ENCODE results near the gene HDAC8.

HDAC8 gene

DNA sequence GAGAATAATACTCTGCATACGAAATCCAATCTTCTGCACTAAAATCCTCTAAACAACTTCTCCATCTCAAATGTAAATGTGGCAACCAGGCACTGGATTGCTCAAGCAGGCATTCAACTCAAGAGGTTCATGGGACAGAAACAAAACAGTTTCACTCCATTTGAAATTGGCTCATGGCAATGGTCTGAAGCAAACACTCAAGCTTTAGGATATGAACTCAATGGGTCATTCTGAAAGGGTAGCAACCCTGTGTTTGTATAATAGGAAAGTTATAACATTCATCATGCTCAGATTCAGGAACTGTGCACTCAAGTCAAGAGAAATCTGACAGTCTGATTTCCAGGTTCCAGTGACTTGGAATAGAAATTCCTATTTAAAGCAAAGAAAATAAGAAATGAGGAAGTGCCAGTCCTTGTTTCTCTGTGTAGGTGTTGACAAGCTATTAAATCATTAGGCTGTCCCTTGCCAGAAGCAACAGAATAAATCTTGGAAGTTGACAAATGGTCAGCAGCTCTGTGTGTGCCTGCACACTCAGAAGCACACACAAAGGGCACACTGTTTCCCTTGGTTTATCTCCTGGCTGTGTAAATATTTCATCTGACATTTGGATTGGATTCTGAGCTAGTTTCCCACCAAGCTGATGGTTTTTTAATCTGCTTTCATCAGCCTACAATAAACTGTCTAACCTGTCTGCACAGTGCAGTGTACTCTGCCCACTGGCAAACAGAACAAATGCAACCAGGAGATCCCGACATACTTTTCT lies 191.0 kb downstream of the HDAC8 start:
- TF ChIP-seq, protein P1, sequence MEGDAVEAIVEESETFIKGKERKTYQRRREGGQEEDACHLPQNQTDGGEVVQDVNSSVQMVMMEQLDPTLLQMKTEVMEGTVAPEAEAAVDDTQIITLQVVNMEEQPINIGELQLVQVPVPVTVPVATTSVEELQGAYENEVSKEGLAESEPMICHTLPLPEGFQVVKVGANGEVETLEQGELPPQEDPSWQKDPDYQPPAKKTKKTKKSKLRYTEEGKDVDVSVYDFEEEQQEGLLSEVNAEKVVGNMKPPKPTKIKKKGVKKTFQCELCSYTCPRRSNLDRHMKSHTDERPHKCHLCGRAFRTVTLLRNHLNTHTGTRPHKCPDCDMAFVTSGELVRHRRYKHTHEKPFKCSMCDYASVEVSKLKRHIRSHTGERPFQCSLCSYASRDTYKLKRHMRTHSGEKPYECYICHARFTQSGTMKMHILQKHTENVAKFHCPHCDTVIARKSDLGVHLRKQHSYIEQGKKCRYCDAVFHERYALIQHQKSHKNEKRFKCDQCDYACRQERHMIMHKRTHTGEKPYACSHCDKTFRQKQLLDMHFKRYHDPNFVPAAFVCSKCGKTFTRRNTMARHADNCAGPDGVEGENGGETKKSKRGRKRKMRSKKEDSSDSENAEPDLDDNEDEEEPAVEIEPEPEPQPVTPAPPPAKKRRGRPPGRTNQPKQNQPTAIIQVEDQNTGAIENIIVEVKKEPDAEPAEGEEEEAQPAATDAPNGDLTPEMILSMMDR (IDR thresholded peaks at IDR 0.05; ENCODE audit: insufficient read depth, low read length, poor library complexity, severe bottlenecking), result no peak
- no peak for TF ChIP-seq EZH2phosphoT487 (conservative IDR thresholded peaks at IDR 0.05; ENCODE audit: low read length)
- H3K4me2 ChIP-seq (ENCODE audit: low read depth, low read length, poor library complexity, severe bottlenecking), result no peak overlapping the region
- H3K9me2 ChIP-seq (replicated peaks; ENCODE audit: insufficient read depth, low read length), result no peaks in the 10 kb centered on the region
- H3K4me3 ChIP-seq (ENCODE audit: insufficient read depth, low read length, poor library complexity, severe bottlenecking), result no peak overlapping the region
- H3K9ac ChIP-seq (ENCODE audit: low read length), result no peak overlapping the region
- H3K36me3 ChIP-seq (ENCODE audit: low read length), result no peaks in the 10 kb centered on the region
- H3K9me3 ChIP-seq (ENCODE audit: insufficient read depth, low read length), result no peaks in the 10 kb centered on the region
- no peaks in the 10 kb centered on the region for H3K79me2 ChIP-seq (ENCODE audit: insufficient read depth, low read length)
- no peaks in the 10 kb centered on the region for H3K27me3 ChIP-seq (ENCODE audit: low read length)
- H2AFZ ChIP-seq (ENCODE audit: low read depth, low read length, severe bottlenecking), result no peak overlapping the region
- H3F3A ChIP-seq (ENCODE audit: insufficient read depth), result no peaks in the 10 kb centered on the region
- H4K20me1 ChIP-seq (ENCODE audit: low read depth, low read length), result no peaks in the 10 kb centered on the region
- H3K27ac ChIP-seq (ENCODE audit: low read depth, low read length), result no peak overlapping the region

DNA sequence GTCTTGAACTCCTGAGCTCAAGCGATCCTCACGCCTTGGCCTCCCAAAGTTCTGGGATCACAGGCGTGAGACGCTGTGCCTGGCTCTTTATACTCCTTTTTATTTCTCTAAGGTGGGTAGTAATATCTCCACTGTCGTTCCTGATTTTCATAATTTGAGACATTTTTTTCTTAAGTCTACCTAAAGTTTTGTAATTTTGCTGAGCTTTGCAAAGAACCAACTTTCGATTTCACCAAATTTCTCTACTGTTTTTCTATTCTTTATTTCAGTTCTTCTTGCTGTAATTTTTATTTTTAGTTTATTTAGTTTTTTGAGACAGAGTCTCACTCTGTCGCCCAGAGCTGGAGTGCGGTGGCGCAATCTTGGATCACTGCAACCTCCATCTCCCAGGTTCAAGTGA lies 196.5 kb downstream of the HDAC8 start:
- Histone ChIP-seq H3K27ac (ENCODE audit: low read depth, low read length) (no peak overlapping the region), H3F3A (ENCODE audit: insufficient read depth) (no peaks in the 10 kb centered on the region)
- no peak for TF ChIP-seq EZH2phosphoT487 (conservative IDR thresholded peaks at IDR 0.05; ENCODE audit: low read length)
- TF ChIP-seq, protein P1 (IDR thresholded peaks at IDR 0.05; ENCODE audit: insufficient read depth, low read length, poor library complexity, severe bottlenecking), result no peak

DNA sequence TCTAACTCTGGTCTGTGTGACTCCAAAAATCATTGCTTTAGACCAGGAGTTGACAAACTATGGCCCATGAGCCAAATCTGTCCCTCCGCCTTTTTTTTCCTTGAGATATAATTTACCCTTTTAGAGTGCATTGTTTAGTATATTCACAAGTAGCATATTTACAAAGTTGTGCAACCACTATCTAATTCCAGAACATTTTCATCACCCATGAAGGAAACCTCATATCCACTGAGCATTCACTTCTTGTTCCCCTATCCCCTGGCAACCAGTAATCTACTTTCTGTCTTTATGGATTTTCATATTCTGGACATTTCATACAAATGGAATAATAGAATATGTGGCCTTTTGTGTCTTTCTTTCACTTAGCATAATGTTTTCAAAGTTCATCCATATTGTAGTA lies 199.5 kb downstream of the HDAC8 start:
- TF ChIP-seq, protein P1 (IDR thresholded peaks at IDR 0.05; ENCODE audit: insufficient read depth, low read length, poor library complexity, severe bottlenecking), result no peak
- TF ChIP-seq EZH2phosphoT487 (conservative IDR thresholded peaks at IDR 0.05; ENCODE audit: low read length), result no peak
- H3K9me2 ChIP-seq (replicated peaks; ENCODE audit: insufficient read depth, low read length), result no peaks in the 10 kb centered on the region

More for the DNA sequence above, 196.5 kb downstream of the HDAC8 start:
- no peak overlapping the region for H3K4me2 ChIP-seq (ENCODE audit: low read depth, low read length, poor library complexity, severe bottlenecking)
- H2AFZ ChIP-seq (ENCODE audit: low read depth, low read length, severe bottlenecking), result no peak overlapping the region
- H3K27me3 ChIP-seq (ENCODE audit: low read length), result no peaks in the 10 kb centered on the region
- H3K9me2 ChIP-seq (replicated peaks; ENCODE audit: insufficient read depth, low read length), result no peaks in the 10 kb centered on the region
- H3K36me3 ChIP-seq (ENCODE audit: low read length), result no peaks in the 10 kb centered on the region
- H3K4me3 ChIP-seq (ENCODE audit: insufficient read depth, low read length, poor library complexity, severe bottlenecking), result no peak overlapping the region
- no peaks in the 10 kb centered on the region for H4K20me1 ChIP-seq (ENCODE audit: low read depth, low read length)
- H3K9me3 ChIP-seq (ENCODE audit: insufficient read depth, low read length), result no peaks in the 10 kb centered on the region
- no peaks in the 10 kb centered on the region for H3K79me2 ChIP-seq (ENCODE audit: insufficient read depth, low read length)
- H3K9ac ChIP-seq (ENCODE audit: low read length), result no peak overlapping the region

More for the DNA sequence above, 199.5 kb downstream of the HDAC8 start:
- Histone ChIP-seq H3K9me3 (ENCODE audit: insufficient read depth, low read length) (no peaks in the 10 kb centered on the region), H3K4me3 (ENCODE audit: insufficient read depth, low read length, poor library complexity, severe bottlenecking) (no peak overlapping the region), H3F3A (ENCODE audit: insufficient read depth) (no peaks in the 10 kb centered on the region), H3K9ac (ENCODE audit: low read length) (no peak overlapping the region), H3K4me2 (ENCODE audit: low read depth, low read length, poor library complexity, severe bottlenecking) (no peak overlapping the region), H2AFZ (ENCODE audit: low read depth, low read length, severe bottlenecking) (no peak overlapping the region), H3K27me3 (ENCODE audit: low read length) (no peaks in the 10 kb centered on the region), H3K27ac (ENCODE audit: low read depth, low read length) (no peak overlapping the region), H3K79me2 (ENCODE audit: insufficient read depth, low read length) (no peaks in the 10 kb centered on the region), H4K20me1 (ENCODE audit: low read depth, low read length) (no peaks in the 10 kb centered on the region), H3K36me3 (ENCODE audit: low read length) (no peaks in the 10 kb centered on the region)

All from SU-DHL-6 (cell line).